WERI-Rb-1 (cell line): Measurements from ENCODE around the gene RTF1.

ENCODE experiments used
- DNase-seq: peaks from one replicate; pipeline ENCODE4 v3.0.0-alpha.2; 2020
- H3K27ac ChIP-seq: fragments of 250-450 bp; sonication (Bioruptor Pico); 2 replicates; pipeline ENCODE4 v1.5.1; 2020; ENCODE audit warnings: mild to moderate bottlenecking, moderate library complexity
- H3K27me3 ChIP-seq: fragments of 250-450 bp; sonication (Bioruptor Pico); 2 replicates; pipeline ENCODE4 v1.5.1; 2021; ENCODE audit warnings: mild to moderate bottlenecking, low read depth, moderate library complexity; ENCODE audit not compliant: insufficient read depth, severe bottlenecking
- H3K36me3 ChIP-seq: fragments of 250-450 bp; sonication (Bioruptor Pico); 2 replicates; pipeline ENCODE4 v1.5.1; 2020; ENCODE audit warnings: mild to moderate bottlenecking, moderate library complexity
- H3K4me3 ChIP-seq: 2 replicates; pipeline ENCODE4 v1.5.1; 2011; ENCODE audit warnings: low read depth, mild to moderate bottlenecking, control low read depth, low read length
- H3K9me3 ChIP-seq: fragments of 250-450 bp; sonication (Bioruptor Pico); 2 replicates; pipeline ENCODE4 v1.5.1; 2021; ENCODE audit warnings: mild to moderate bottlenecking, moderate library complexity; ENCODE audit not compliant: severe bottlenecking
- CTCF ChIP-seq: IDR thresholded peaks from 2 replicates; pipeline ENCODE4 v1.5.1; 2011; ENCODE audit warnings: low read depth, mild to moderate bottlenecking, control low read depth, inconsistent platforms, low read length

Gene RTF1

GRCh38 chr15:41510728-41511127, 93.8 kb downstream of the RTF1 start:
- Histone ChIP-seq H3K9me3 (no peaks in the 10 kb centered on the region), H3K27ac (no peak overlapping the region), H3K4me3 (no peak overlapping the region), H3K27me3 (no peaks in the 10 kb centered on the region), H3K36me3 (no peaks in the 10 kb centered on the region)
- TF ChIP-seq CTCF = no peak
- no peak for DNase-seq

- no peak for DNase-seq
- Histone ChIP-seq H3K4me3 (no peak overlapping the region), H3K27me3 (no peaks in the 10 kb centered on the region)
These were observed 94.5 kb downstream of the RTF1 start for GRCh38 chr15:41511331-41511898.

GRCh38 chr15:41511899-41512369, 95.0 kb downstream of the RTF1 start:
- no peak for DNase-seq
- Histone ChIP-seq H3K9me3 (no peaks in the 10 kb centered on the region), H3K36me3 (no peaks in the 10 kb centered on the region), H3K27me3 (no peaks in the 10 kb centered on the region), H3K27ac (no peak overlapping the region), H3K4me3 (no peak overlapping the region)
- TF ChIP-seq CTCF = no peak

More at GRCh38 chr15:41511331-41511898, 94.5 kb downstream of the RTF1 start:
- H3K36me3 ChIP-seq = no peaks in the 10 kb centered on the region
- no peaks in the 10 kb centered on the region for H3K9me3 ChIP-seq
- no peak overlapping the region for H3K27ac ChIP-seq
- no peak for TF ChIP-seq CTCF

- DNase-seq = no peak
- Histone ChIP-seq H3K27ac (no peak overlapping the region), H3K36me3 (no peaks in the 10 kb centered on the region; the same call in 1 of the 2 replicates), H3K4me3 (peak overlapping the region; percentile 86; the same call in 1 of the 2 replicates), H3K9me3 (no peaks in the 10 kb centered on the region), H3K27me3 (no peaks in the 10 kb centered on the region)
- TF ChIP-seq CTCF = no peak
These were observed 95.6 kb downstream of the RTF1 start for GRCh38 chr15:41512512-41512939.

GRCh38 chr15:41512940-41513505, 96.1 kb downstream of the RTF1 start:
- H3K27ac ChIP-seq = peak overlapping the region; percentile 30; the same call in 1 of the 2 replicates
- peak; percentile 24 for DNase-seq
- no peak for TF ChIP-seq CTCF
- H3K36me3 ChIP-seq = peaks cover 3% of the 10 kb centered on the region; the same call in 1 of the 2 replicates
- no peaks in the 10 kb centered on the region for H3K27me3 ChIP-seq
- no peaks in the 10 kb centered on the region for H3K9me3 ChIP-seq
- peak overlapping the region; percentile 86 for H3K4me3 ChIP-seq
